Fibroblast of lung (primary cell): ENCODE measurements around the gene PDCL3.

ENCODE experiments used
- CTCF ChIP-seq, 2 donors: IDR thresholded peaks in 1 of 2; conservative IDR thresholded peaks in 1 of 2; 1 replicate in 1 of 2; 2 replicates in 1 of 2; pipeline ENCODE4 v1.5.1; 2011 to 2012; ENCODE audit warnings: low read length in 2 of 2, control low read depth in 1 of 2, inconsistent platforms in 1 of 2, low read depth in 1 of 2, mild to moderate bottlenecking in 1 of 2
- EZH2 ChIP-seq: IDR thresholded peaks from 2 replicates; pipeline ENCODE4 v1.5.1; 2012; ENCODE audit warnings: low read length, control low read depth, mild to moderate bottlenecking; ENCODE audit errors: missing control alignments

GRCh38 chr2:100577777-100578176, 15.0 kb downstream of the PDCL3 start:
- TF ChIP-seq CTCF (conservative IDR thresholded peaks at IDR 0.05 in 1 of 2, IDR thresholded peaks at IDR 0.05 in 1 of 2; ENCODE audit: low read depth in 1 of 2, low read length in 2 of 2) (no peak), EZH2 (no peak)
